HCT116 (cell line): ENCODE data around the gene THOP1.

Experiments used
- EZH2 ChIP-seq: fragments of 200-600 bp; sonication (generic); IDR thresholded peaks from 2 replicates; pipeline ENCODE4 v1.6.1; 2017; ENCODE audit warnings: antibody characterized with exemption, mixed run types
- EZH2phosphoT487 ChIP-seq: fragments of 200-600 bp; IDR thresholded peaks from 2 replicates; pipeline ENCODE4 v1.6.1; 2018; ENCODE audit warnings: antibody characterized with exemption, borderline replicate concordance
- JUND ChIP-seq: IDR thresholded peaks from 2 replicates; pipeline ENCODE4 v1.6.1; 2012
- POLR2A ChIP-seq: IDR thresholded peaks from 2 replicates; pipeline ENCODE4 v1.7.0; 2011; ENCODE audit warnings: borderline replicate concordance; ENCODE audit not compliant: insufficient read depth, insufficient read length; ENCODE audit errors: extremely low read depth
- POLR2AphosphoS5 ChIP-seq: IDR thresholded peaks from 2 replicates; pipeline ENCODE4 v1.6.1; 2011; ENCODE audit warnings: mild to moderate bottlenecking, low read depth, low read length, moderate library complexity
- RAD21 ChIP-seq: IDR thresholded peaks from 2 replicates; pipeline ENCODE4 v1.6.1; 2012; ENCODE audit warnings: low read depth, mild to moderate bottlenecking
- SIN3A ChIP-seq: IDR thresholded peaks from 2 replicates; pipeline ENCODE4 v1.6.1; 2012; ENCODE audit warnings: low read depth
- SRF ChIP-seq: IDR thresholded peaks from 2 replicates; pipeline ENCODE4 v1.6.1; 2012; ENCODE audit warnings: low read depth
- TCF7L2 ChIP-seq: IDR thresholded peaks from 2 replicates; pipeline ENCODE4 v1.7.0; 2011; ENCODE audit warnings: borderline replicate concordance, inconsistent platforms; ENCODE audit not compliant: insufficient read depth, insufficient read length; ENCODE audit errors: extremely low read depth
- TF ChIP-seq, protein P1 (sequence below), 3 experiments: fragments of 200-600 bp in 1 of 3; sonication (generic) in 1 of 3; IDR thresholded peaks in 2 of 3; conservative IDR thresholded peaks in 1 of 3; 2 replicates each; pipeline ENCODE4 v1.5.1; 2012 to 2017; ENCODE audit warnings: low read depth in 2 of 3, low read length in 2 of 3, antibody characterized with exemption in 1 of 3, borderline replicate concordance in 1 of 3, control low read depth in 1 of 3, mild to moderate bottlenecking in 1 of 3, mixed read lengths in 1 of 3, mixed run types in 1 of 3, moderate library complexity in 1 of 3; ENCODE audit not compliant: insufficient read depth in 1 of 3
- TF ChIP-seq, protein P2 (sequence below): IDR thresholded peaks from 2 replicates; pipeline ENCODE4 v1.6.1; 2011; ENCODE audit warnings: mild to moderate bottlenecking, low read length, moderate library complexity; ENCODE audit not compliant: insufficient replicate concordance; ENCODE audit errors: extremely low read depth

DNA sequence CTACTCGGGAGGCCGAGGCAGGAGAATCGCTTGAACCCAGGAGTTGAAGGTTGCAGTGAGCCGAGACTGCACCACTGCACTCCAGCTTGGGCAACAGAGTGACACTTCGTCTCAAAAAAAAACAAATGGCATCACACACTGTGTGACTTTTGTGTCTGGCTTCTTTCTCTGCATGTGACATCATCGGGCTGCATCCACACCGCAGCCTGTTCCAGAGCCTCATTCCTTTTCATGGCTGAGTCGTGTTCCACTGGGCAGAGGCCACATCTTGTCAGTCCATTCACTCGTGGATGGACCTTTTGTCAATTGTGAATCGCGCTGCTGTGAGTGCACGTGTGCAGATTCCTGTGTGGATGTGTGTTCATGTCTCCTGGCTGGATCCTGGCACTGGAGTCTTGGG lies 8.3 kb downstream of the THOP1 start:
- TF ChIP-seq, protein P1, sequence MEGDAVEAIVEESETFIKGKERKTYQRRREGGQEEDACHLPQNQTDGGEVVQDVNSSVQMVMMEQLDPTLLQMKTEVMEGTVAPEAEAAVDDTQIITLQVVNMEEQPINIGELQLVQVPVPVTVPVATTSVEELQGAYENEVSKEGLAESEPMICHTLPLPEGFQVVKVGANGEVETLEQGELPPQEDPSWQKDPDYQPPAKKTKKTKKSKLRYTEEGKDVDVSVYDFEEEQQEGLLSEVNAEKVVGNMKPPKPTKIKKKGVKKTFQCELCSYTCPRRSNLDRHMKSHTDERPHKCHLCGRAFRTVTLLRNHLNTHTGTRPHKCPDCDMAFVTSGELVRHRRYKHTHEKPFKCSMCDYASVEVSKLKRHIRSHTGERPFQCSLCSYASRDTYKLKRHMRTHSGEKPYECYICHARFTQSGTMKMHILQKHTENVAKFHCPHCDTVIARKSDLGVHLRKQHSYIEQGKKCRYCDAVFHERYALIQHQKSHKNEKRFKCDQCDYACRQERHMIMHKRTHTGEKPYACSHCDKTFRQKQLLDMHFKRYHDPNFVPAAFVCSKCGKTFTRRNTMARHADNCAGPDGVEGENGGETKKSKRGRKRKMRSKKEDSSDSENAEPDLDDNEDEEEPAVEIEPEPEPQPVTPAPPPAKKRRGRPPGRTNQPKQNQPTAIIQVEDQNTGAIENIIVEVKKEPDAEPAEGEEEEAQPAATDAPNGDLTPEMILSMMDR (IDR thresholded peaks at IDR 0.05 in 2 of 3, conservative IDR thresholded peaks at IDR 0.05 in 1 of 3; ENCODE audit: borderline replicate concordance in 1 of 3, insufficient read depth in 1 of 3, low read depth in 2 of 3, low read length in 2 of 3): no peak
- TF ChIP-seq TCF7L2 (no peak), RAD21 (no peak), SIN3A (no peak), POLR2A (no peak), EZH2phosphoT487 (no peak), EZH2 (no peak), SRF (no peak), POLR2AphosphoS5 (no peak), JUND (no peak)
- TF ChIP-seq, protein P2, sequence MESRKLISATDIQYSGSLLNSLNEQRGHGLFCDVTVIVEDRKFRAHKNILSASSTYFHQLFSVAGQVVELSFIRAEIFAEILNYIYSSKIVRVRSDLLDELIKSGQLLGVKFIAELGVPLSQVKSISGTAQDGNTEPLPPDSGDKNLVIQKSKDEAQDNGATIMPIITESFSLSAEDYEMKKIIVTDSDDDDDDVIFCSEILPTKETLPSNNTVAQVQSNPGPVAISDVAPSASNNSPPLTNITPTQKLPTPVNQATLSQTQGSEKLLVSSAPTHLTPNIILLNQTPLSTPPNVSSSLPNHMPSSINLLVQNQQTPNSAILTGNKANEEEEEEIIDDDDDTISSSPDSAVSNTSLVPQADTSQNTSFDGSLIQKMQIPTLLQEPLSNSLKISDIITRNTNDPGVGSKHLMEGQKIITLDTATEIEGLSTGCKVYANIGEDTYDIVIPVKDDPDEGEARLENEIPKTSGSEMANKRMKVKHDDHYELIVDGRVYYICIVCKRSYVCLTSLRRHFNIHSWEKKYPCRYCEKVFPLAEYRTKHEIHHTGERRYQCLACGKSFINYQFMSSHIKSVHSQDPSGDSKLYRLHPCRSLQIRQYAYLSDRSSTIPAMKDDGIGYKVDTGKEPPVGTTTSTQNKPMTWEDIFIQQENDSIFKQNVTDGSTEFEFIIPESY: no peak
